ENCODE data around the gene EYA2.
A peak's percentile ranks its signal among the peaks of the same experiment; 100 is the strongest.

Gene EYA2

GRCh38 chr20:47125758-47126591, 231.3 kb downstream of the EYA2 start:
- Histone ChIP-seq H4K91ac (ENCODE audit: low read depth, low read length, poor library complexity) (no peak overlapping the region), H3K27ac (replicated peaks; ENCODE audit: low read length) (peak overlapping the region; percentile 78), H3K9ac (ENCODE audit: low read depth, low read length, poor library complexity) (no peak overlapping the region), H3K4me1 (ENCODE audit: control insufficient read depth in 2 of 2, insufficient read depth in 1 of 2, low read depth in 1 of 2, low read length in 2 of 2) (peaks cover 0 to 10% of the 10 kb centered on the region in 2 donors), H3K23ac (ENCODE audit: low read depth, low read length, poor library complexity) (peak overlapping the region; percentile 37), H3K4ac (ENCODE audit: low read length) (no peak overlapping the region), H3K4me2 (ENCODE audit: insufficient read depth, low read length, poor library complexity, severe bottlenecking) (peak overlapping the region; percentile 21), H3K36me3 (replicated peaks in 1 of 2; ENCODE audit: control insufficient read depth in 2 of 2, insufficient read depth in 2 of 2, low read length in 2 of 2) (no peaks in the 10 kb centered on the region), H2BK15ac (ENCODE audit: low read length) (no peak overlapping the region), H2BK120ac (ENCODE audit: low read depth, low read length) (no peak overlapping the region), H3K79me1 (ENCODE audit: low read depth, low read length) (no peaks in the 10 kb centered on the region), H2BK12ac (ENCODE audit: low read length) (peak overlapping the region; percentile 2), H2BK5ac (ENCODE audit: low read length) (no peak overlapping the region), H4K8ac (ENCODE audit: low read depth, low read length) (no peak overlapping the region), H3K18ac (ENCODE audit: low read length) (peak overlapping the region; percentile 84), H3K4me3 (ENCODE audit: low read length in 2 of 2) (no peak overlapping the region), H3K14ac (ENCODE audit: low read length) (no peak overlapping the region), H3K9me3 (replicated peaks in 1 of 2; ENCODE audit: control insufficient read depth in 2 of 2, insufficient read depth in 1 of 2, low read depth in 1 of 2, low read length in 2 of 2) (no peaks in the 10 kb centered on the region), H2AFZ (ENCODE audit: low read length) (peak overlapping the region; percentile 20), H3K27me3 (ENCODE audit: control insufficient read depth in 3 of 3, insufficient read depth in 3 of 3, low read depth in 1 of 3, low read length in 3 of 3) (peaks cover 0 to 25% (median 0%) of the 10 kb centered on the region in 3 experiments), H2AK5ac (ENCODE audit: low read depth, low read length) (peak overlapping the region; percentile 49)
- WGBS, 2 donors (ENCODE audit: extremely low coverage in 2 of 2, insufficient read length in 2 of 2, insufficient replicate concordance in 1 of 2), result no CpG with 5 or more reads among the region's 20 CpGs
- peak; percentile 43 for DNase-seq (ENCODE audit: low spot score)

GRCh38 chr20:47126709-47127108, 232.1 kb downstream of the EYA2 start:
- H2AK5ac ChIP-seq (ENCODE audit: low read depth, low read length), result no peak overlapping the region
- no peaks in the 10 kb centered on the region for H3K36me3 ChIP-seq (replicated peaks in 1 of 2; ENCODE audit: control insufficient read depth in 2 of 2, insufficient read depth in 2 of 2, low read length in 2 of 2)
- no peak overlapping the region for H3K4me2 ChIP-seq (ENCODE audit: insufficient read depth, low read length, poor library complexity, severe bottlenecking)
- H2BK12ac ChIP-seq (ENCODE audit: low read length), result no peak overlapping the region
- H3K27me3 ChIP-seq (ENCODE audit: control insufficient read depth in 3 of 3, insufficient read depth in 3 of 3, low read depth in 1 of 3, low read length in 3 of 3), result peaks cover 0 to 25% (median 0%) of the 10 kb centered on the region in 3 experiments
- no peak overlapping the region for H3K18ac ChIP-seq (ENCODE audit: low read length)
- no peak overlapping the region for H2BK120ac ChIP-seq (ENCODE audit: low read depth, low read length)
- H4K8ac ChIP-seq (ENCODE audit: low read depth, low read length), result no peak overlapping the region
- peaks cover 0 to 10% of the 10 kb centered on the region in 2 donors for H3K4me1 ChIP-seq (ENCODE audit: control insufficient read depth in 2 of 2, insufficient read depth in 1 of 2, low read depth in 1 of 2, low read length in 2 of 2)
- no peak overlapping the region for H3K4ac ChIP-seq (ENCODE audit: low read length)
- no peak overlapping the region for H2BK5ac ChIP-seq (ENCODE audit: low read length)
- no peaks in the 10 kb centered on the region for H3K9me3 ChIP-seq (replicated peaks in 1 of 2; ENCODE audit: control insufficient read depth in 2 of 2, insufficient read depth in 1 of 2, low read depth in 1 of 2, low read length in 2 of 2)
- no peak overlapping the region for H3K4me3 ChIP-seq (ENCODE audit: low read length in 2 of 2)
- H3K14ac ChIP-seq (ENCODE audit: low read length), result no peak overlapping the region
- no peak overlapping the region for H4K91ac ChIP-seq (ENCODE audit: low read depth, low read length, poor library complexity)
- no peak overlapping the region for H2BK15ac ChIP-seq (ENCODE audit: low read length)
- no peak overlapping the region for H3K9ac ChIP-seq (ENCODE audit: low read depth, low read length, poor library complexity)
- WGBS, 2 donors (ENCODE audit: extremely low coverage in 2 of 2, insufficient read length in 2 of 2, insufficient replicate concordance in 1 of 2), result no CpG with 5 or more reads among the region's 5 CpGs
- no peak overlapping the region for H3K27ac ChIP-seq (replicated peaks; ENCODE audit: low read length)
- no peaks in the 10 kb centered on the region for H3K79me1 ChIP-seq (ENCODE audit: low read depth, low read length)
- no peak for DNase-seq (ENCODE audit: low spot score)
- no peak overlapping the region for H3K23ac ChIP-seq (ENCODE audit: low read depth, low read length, poor library complexity)
- H2AFZ ChIP-seq (ENCODE audit: low read length), result no peak overlapping the region

- no peak overlapping the region for H3K18ac ChIP-seq (ENCODE audit: low read length)
Observed at GRCh38 chr20:47127546-47127945, 232.9 kb downstream of the EYA2 start.

GRCh38 chr20:47127999-47128398, 233.4 kb downstream of the EYA2 start:
- Histone ChIP-seq H3K27me3 (ENCODE audit: control insufficient read depth in 3 of 3, insufficient read depth in 3 of 3, low read depth in 1 of 3, low read length in 3 of 3) (peaks cover 0 to 25% (median 0%) of the 10 kb centered on the region in 3 experiments), H2BK15ac (ENCODE audit: low read length) (no peak overlapping the region), H3K9me3 (replicated peaks in 1 of 2; ENCODE audit: control insufficient read depth in 2 of 2, insufficient read depth in 1 of 2, low read depth in 1 of 2, low read length in 2 of 2) (no peaks in the 10 kb centered on the region), H3K4me2 (ENCODE audit: insufficient read depth, low read length, poor library complexity, severe bottlenecking) (no peak overlapping the region), H3K14ac (ENCODE audit: low read length) (no peak overlapping the region), H3K4ac (ENCODE audit: low read length) (no peak overlapping the region), H2BK120ac (ENCODE audit: low read depth, low read length) (no peak overlapping the region), H3K23ac (ENCODE audit: low read depth, low read length, poor library complexity) (no peak overlapping the region), H3K9ac (ENCODE audit: low read depth, low read length, poor library complexity) (no peak overlapping the region), H3K4me3 (ENCODE audit: low read length in 2 of 2) (no peak overlapping the region), H3K36me3 (replicated peaks in 1 of 2; ENCODE audit: control insufficient read depth in 2 of 2, insufficient read depth in 2 of 2, low read length in 2 of 2) (no peaks in the 10 kb centered on the region), H4K91ac (ENCODE audit: low read depth, low read length, poor library complexity) (no peak overlapping the region), H3K4me1 (ENCODE audit: control insufficient read depth in 2 of 2, insufficient read depth in 1 of 2, low read depth in 1 of 2, low read length in 2 of 2) (peaks cover 0 to 10% of the 10 kb centered on the region in 2 donors), H2BK12ac (ENCODE audit: low read length) (no peak overlapping the region), H2BK5ac (ENCODE audit: low read length) (no peak overlapping the region), H3K27ac (replicated peaks; ENCODE audit: low read length) (no peak overlapping the region), H3K18ac (ENCODE audit: low read length) (no peak overlapping the region), H2AK5ac (ENCODE audit: low read depth, low read length) (no peak overlapping the region), H3K79me1 (ENCODE audit: low read depth, low read length) (no peaks in the 10 kb centered on the region), H2AFZ (ENCODE audit: low read length) (no peak overlapping the region), H4K8ac (ENCODE audit: low read depth, low read length) (no peak overlapping the region)
- no CpG with 5 or more reads among the region's 6 CpGs for WGBS, 2 donors (ENCODE audit: extremely low coverage in 2 of 2, insufficient read length in 2 of 2, insufficient replicate concordance in 1 of 2)
- DNase-seq (ENCODE audit: low spot score), result no peak

More at GRCh38 chr20:47127546-47127945, 232.9 kb downstream of the EYA2 start:
- no peak overlapping the region for H3K14ac ChIP-seq (ENCODE audit: low read length)
- no peak overlapping the region for H4K8ac ChIP-seq (ENCODE audit: low read depth, low read length)
- no CpG with 5 or more reads among the region's 5 CpGs for WGBS, 2 donors (ENCODE audit: extremely low coverage in 2 of 2, insufficient read length in 2 of 2, insufficient replicate concordance in 1 of 2)
- H3K4me1 ChIP-seq (ENCODE audit: control insufficient read depth in 2 of 2, insufficient read depth in 1 of 2, low read depth in 1 of 2, low read length in 2 of 2), result peaks cover 0 to 10% of the 10 kb centered on the region in 2 donors
- H2BK120ac ChIP-seq (ENCODE audit: low read depth, low read length), result no peak overlapping the region
- no peak overlapping the region for H4K91ac ChIP-seq (ENCODE audit: low read depth, low read length, poor library complexity)
- H2AFZ ChIP-seq (ENCODE audit: low read length), result no peak overlapping the region
- no peak overlapping the region for H2AK5ac ChIP-seq (ENCODE audit: low read depth, low read length)
- no peak for DNase-seq (ENCODE audit: low spot score)
- no peak overlapping the region for H2BK15ac ChIP-seq (ENCODE audit: low read length)
- no peaks in the 10 kb centered on the region for H3K79me1 ChIP-seq (ENCODE audit: low read depth, low read length)
- no peak overlapping the region for H3K23ac ChIP-seq (ENCODE audit: low read depth, low read length, poor library complexity)
- no peak overlapping the region for H3K4ac ChIP-seq (ENCODE audit: low read length)
- no peak overlapping the region for H3K4me3 ChIP-seq (ENCODE audit: low read length in 2 of 2)
- H3K36me3 ChIP-seq (replicated peaks in 1 of 2; ENCODE audit: control insufficient read depth in 2 of 2, insufficient read depth in 2 of 2, low read length in 2 of 2), result no peaks in the 10 kb centered on the region
- H3K27ac ChIP-seq (replicated peaks; ENCODE audit: low read length), result no peak overlapping the region
- no peak overlapping the region for H2BK12ac ChIP-seq (ENCODE audit: low read length)
- no peaks in the 10 kb centered on the region for H3K9me3 ChIP-seq (replicated peaks in 1 of 2; ENCODE audit: control insufficient read depth in 2 of 2, insufficient read depth in 1 of 2, low read depth in 1 of 2, low read length in 2 of 2)
- H3K9ac ChIP-seq (ENCODE audit: low read depth, low read length, poor library complexity), result no peak overlapping the region
- H2BK5ac ChIP-seq (ENCODE audit: low read length), result no peak overlapping the region
- H3K27me3 ChIP-seq (ENCODE audit: control insufficient read depth in 3 of 3, insufficient read depth in 3 of 3, low read depth in 1 of 3, low read length in 3 of 3), result peaks cover 0 to 25% (median 0%) of the 10 kb centered on the region in 3 experiments
- no peak overlapping the region for H3K4me2 ChIP-seq (ENCODE audit: insufficient read depth, low read length, poor library complexity, severe bottlenecking)

Data from neuronal stem cell (in vitro differentiated cells).